H9 (cell line): Measurements from ENCODE around the gene MAP3K12. TPM values are rescaled to one million over a fixed set of nuclear protein-coding genes. Genes with fewer than 3 reads are reported as not detected.

ENCODE experiments used
- DNase-seq: peaks from one replicate; pipeline ENCODE4 v3.0.0-alpha.2; 2017
- H2AFZ ChIP-seq: one replicate; pipeline ENCODE4 v1.6.1; 2013; ENCODE audit warnings: mild to moderate bottlenecking, low read length, control low read depth, moderate library complexity
- H2AK5ac ChIP-seq: 2 replicates; pipeline ENCODE4 v1.6.1; 2013; ENCODE audit warnings: low read length, control low read depth, mixed read lengths; ENCODE audit not compliant: insufficient read length
- H2BK120ac ChIP-seq: one replicate; pipeline ENCODE4 v1.6.1; 2013; ENCODE audit warnings: low read depth, mild to moderate bottlenecking, low read length, control low read depth, inconsistent platforms; ENCODE audit not compliant: poor library complexity, severe bottlenecking
- H2BK12ac ChIP-seq: 2 replicates; pipeline ENCODE4 v1.6.1; 2013; ENCODE audit warnings: low read length, control low read depth, mixed read lengths, low read depth; ENCODE audit not compliant: insufficient read length
- H2BK15ac ChIP-seq: 2 replicates; pipeline ENCODE4 v1.6.1; 2013; ENCODE audit warnings: low read depth, low read length, control low read depth
- H2BK20ac ChIP-seq: one replicate; pipeline ENCODE4 v1.6.1; 2013; ENCODE audit warnings: low read depth, mild to moderate bottlenecking, low read length, control low read depth, inconsistent platforms; ENCODE audit not compliant: poor library complexity, severe bottlenecking
- H2BK5ac ChIP-seq: 2 replicates; pipeline ENCODE4 v1.6.1; 2013; ENCODE audit warnings: low read length, control low read depth, mixed read lengths; ENCODE audit not compliant: insufficient read length
- H3K14ac ChIP-seq: 2 replicates; pipeline ENCODE4 v1.6.1; 2013; ENCODE audit warnings: low read length, control low read depth; ENCODE audit not compliant: insufficient read depth
- H3K18ac ChIP-seq: 2 replicates; pipeline ENCODE4 v1.6.1; 2013; ENCODE audit warnings: low read depth, mild to moderate bottlenecking, mixed read lengths, low read length, control low read depth; ENCODE audit not compliant: insufficient read length
- H3K23ac ChIP-seq: 2 replicates; pipeline ENCODE4 v1.6.1; 2013; ENCODE audit warnings: low read length, control low read depth, mixed read lengths, low read depth; ENCODE audit not compliant: insufficient read length
- H3K23me2 ChIP-seq: 2 replicates; pipeline ENCODE4 v1.6.1; 2013; ENCODE audit warnings: low read depth, mild to moderate bottlenecking, mixed read lengths, low read length, control low read depth; ENCODE audit not compliant: insufficient read length, poor library complexity, severe bottlenecking
- H3K27ac ChIP-seq: 2 replicates; pipeline ENCODE4 v1.5.1; 2013; ENCODE audit warnings: low read length, control low read depth, mixed read lengths, low read depth; ENCODE audit not compliant: insufficient read length
- H3K27me3 ChIP-seq: 2 replicates; pipeline ENCODE4 v1.6.1; 2013; ENCODE audit warnings: low read length, control low read depth, inconsistent platforms; ENCODE audit not compliant: insufficient read depth
- H3K4ac ChIP-seq: 2 replicates; pipeline ENCODE4 v1.6.1; 2013; ENCODE audit warnings: low read depth, mild to moderate bottlenecking, control low read depth, inconsistent platforms, low read length, moderate library complexity
- H3K4me1 ChIP-seq: 2 replicates; pipeline ENCODE4 v1.6.1; 2013; ENCODE audit warnings: low read length, control low read depth, inconsistent platforms; ENCODE audit not compliant: insufficient read depth
- H3K4me2 ChIP-seq: 2 replicates; pipeline ENCODE4 v1.6.1; 2013; ENCODE audit warnings: low read length, control low read depth, mixed read lengths; ENCODE audit not compliant: insufficient read length, insufficient read depth
- H3K56ac ChIP-seq: 2 replicates; pipeline ENCODE4 v1.6.1; 2013; ENCODE audit warnings: low read depth, mild to moderate bottlenecking, mixed read lengths, low read length, control low read depth; ENCODE audit not compliant: insufficient read length
- H3K79me1 ChIP-seq: 2 replicates; pipeline ENCODE4 v1.6.1; 2013; ENCODE audit warnings: low read depth, mild to moderate bottlenecking, moderate library complexity, low read length, control low read depth, inconsistent platforms; ENCODE audit not compliant: insufficient read depth, poor library complexity, severe bottlenecking
- H3K79me2 ChIP-seq: 2 replicates; pipeline ENCODE4 v1.6.1; 2013; ENCODE audit warnings: low read length, control low read depth, inconsistent platforms; ENCODE audit not compliant: insufficient read depth
- H3K9ac ChIP-seq: 2 replicates; pipeline ENCODE4 v1.6.1; 2013; ENCODE audit warnings: low read length, control low read depth, mixed read lengths; ENCODE audit not compliant: insufficient read length; ENCODE audit errors: extremely low read depth
- H3K9me3 ChIP-seq: one replicate; pipeline ENCODE4 v1.6.1; 2013; ENCODE audit warnings: low read depth, low read length, inconsistent platforms; ENCODE audit not compliant: control insufficient read depth
- H3T11ph ChIP-seq: one replicate; pipeline ENCODE4 v1.6.1; 2013; ENCODE audit warnings: mild to moderate bottlenecking, low read length, control low read depth, inconsistent platforms
- H4K20me1 ChIP-seq: one replicate; pipeline ENCODE4 v1.6.1; 2013; ENCODE audit not compliant: control insufficient read depth, insufficient read length, insufficient read depth
- H4K5ac ChIP-seq: 2 replicates; pipeline ENCODE4 v1.6.1; 2013; ENCODE audit warnings: low read depth, mild to moderate bottlenecking, mixed read lengths, low read length, control low read depth; ENCODE audit not compliant: insufficient read length
- H4K8ac ChIP-seq: replicated peaks from 2 replicates; pipeline ENCODE4 v1.6.1; 2013; ENCODE audit warnings: low read length, control low read depth, mixed read lengths, low read depth; ENCODE audit not compliant: insufficient read length
- H4K91ac ChIP-seq: 2 replicates; pipeline ENCODE4 v1.6.1; 2013; ENCODE audit warnings: low read depth, mild to moderate bottlenecking, moderate library complexity, mixed read lengths, low read length, control low read depth; ENCODE audit not compliant: insufficient read length
- H3K27ac Mint-ChIP-seq, 3 experiments: 2 replicates in 2 of 3; 3 replicates in 1 of 3; pipeline ENCODE4 v1.8.0; 2020 to 2021; ENCODE audit warnings: mixed read lengths in 3 of 3, mild to moderate bottlenecking in 1 of 3, moderate library complexity in 1 of 3
- H3K27me3 Mint-ChIP-seq: 2 replicates; pipeline ENCODE4 v1.8.0; 2021; ENCODE audit warnings: low read depth, mild to moderate bottlenecking, moderate library complexity, mixed read lengths
- H3K36me3 Mint-ChIP-seq, 3 experiments: 2 replicates in 2 of 3; 3 replicates in 1 of 3; pipeline ENCODE4 v1.8.0; 2020 to 2021; ENCODE audit warnings: low read depth in 3 of 3, mixed read lengths in 3 of 3; ENCODE audit not compliant: insufficient read depth in 1 of 3
- H3K4me1 Mint-ChIP-seq, 2 experiments: 2 replicates each; pipeline ENCODE4 v1.8.0; 2020; ENCODE audit warnings: mixed read lengths in 2 of 2
- H3K4me3 Mint-ChIP-seq, 2 experiments: 2 replicates in 1 of 2; 3 replicates in 1 of 2; pipeline ENCODE4 v1.8.0; 2020 to 2021; ENCODE audit warnings: mild to moderate bottlenecking in 2 of 2, mixed read lengths in 2 of 2, moderate library complexity in 1 of 2
- H3K9me3 Mint-ChIP-seq, 2 experiments: 2 replicates in 1 of 2; 3 replicates in 1 of 2; pipeline ENCODE4 v1.8.0; 2020; ENCODE audit warnings: mild to moderate bottlenecking in 2 of 2, mixed read lengths in 2 of 2, moderate library complexity in 1 of 2
- WGBS: extraction: QIAGEN DNeasy Blood & Tissue Kit; methylation state at CpG from one replicate; pipeline ENCODE4 v1.1.7; 2013; ENCODE audit warnings: missing lambda C conversion rate, low lambda C conversion rate, mixed read lengths; ENCODE audit not compliant: insufficient read length; ENCODE audit errors: extremely low coverage; 5-methylcytosine and 5-hydroxymethylcytosine counted together
- total RNA-seq: library from RNA; stranded (reverse); gene quantifications from 2 replicates; pipeline ENCODE4 v1.2.1, GENCODE V29; 2021
- TF ChIP-seq, protein P1 (sequence below): fragments of 200-600 bp; sonication (generic); conservative IDR thresholded peaks from 3 replicates; pipeline ENCODE4 v1.8.0; 2021; ENCODE audit warnings: antibody characterized with exemption, mild to moderate bottlenecking

The MAP3K12 gene
- total RNA-seq, 1 experiment from 2014 or later = 22.3 TPM

- DNase-seq = peak; percentile 90
- no peak overlapping the region for H3K27ac ChIP-seq
Measured at GRCh38 chr12:53495903-53496751, 3.1 kb downstream of the MAP3K12 start.

More at GRCh38 chr12:53495903-53496751, 3.1 kb downstream of the MAP3K12 start:
- Histone ChIP-seq H3K79me1 (peaks cover 2% of the 10 kb centered on the region), H3K23me2 (peaks cover 27% of the 10 kb centered on the region), H2AFZ (no peak overlapping the region), H3K79me2 (no peaks in the 10 kb centered on the region), H2BK5ac (no peak overlapping the region), H3K56ac (no peak overlapping the region), H2AK5ac (no peak overlapping the region), H3K23ac (no peak overlapping the region), H3K14ac (no peak overlapping the region), H3K4me2 (no peak overlapping the region), H4K5ac (no peak overlapping the region), H4K20me1 (no peaks in the 10 kb centered on the region), H2BK120ac (no peak overlapping the region), H3K18ac (no peak overlapping the region), H3T11ph (no peak overlapping the region), H4K91ac (no peak overlapping the region), H3K9me3 (no peaks in the 10 kb centered on the region), H2BK15ac (no peak overlapping the region), H2BK20ac (no peak overlapping the region), H3K9ac (no peak overlapping the region), H3K27me3 (no peaks in the 10 kb centered on the region), H3K4ac (no peak overlapping the region), H3K4me1 (peaks cover 6% of the 10 kb centered on the region; the same call in 1 of the 2 replicates), H2BK12ac (no peak overlapping the region), H4K8ac (no peak overlapping the region)
- H3K9me3 Mint-ChIP-seq = no peaks in the 10 kb centered on the region
- WGBS = no CpG with 5 or more reads among the region's 5 CpGs
- H3K36me3 Mint-ChIP-seq = peaks cover 0 to 11% (median 1%) of the 10 kb centered on the region in 3 experiments; a peak in 1 of 7 replicates
- peak overlapping the region in 2 of 3 experiments; percentile 92 to 94; a peak in 5 of 7 replicates for H3K27ac Mint-ChIP-seq
- no peaks in the 10 kb centered on the region; the same call in 1 of the 2 replicates for H3K27me3 Mint-ChIP-seq
- TF ChIP-seq, protein P1, sequence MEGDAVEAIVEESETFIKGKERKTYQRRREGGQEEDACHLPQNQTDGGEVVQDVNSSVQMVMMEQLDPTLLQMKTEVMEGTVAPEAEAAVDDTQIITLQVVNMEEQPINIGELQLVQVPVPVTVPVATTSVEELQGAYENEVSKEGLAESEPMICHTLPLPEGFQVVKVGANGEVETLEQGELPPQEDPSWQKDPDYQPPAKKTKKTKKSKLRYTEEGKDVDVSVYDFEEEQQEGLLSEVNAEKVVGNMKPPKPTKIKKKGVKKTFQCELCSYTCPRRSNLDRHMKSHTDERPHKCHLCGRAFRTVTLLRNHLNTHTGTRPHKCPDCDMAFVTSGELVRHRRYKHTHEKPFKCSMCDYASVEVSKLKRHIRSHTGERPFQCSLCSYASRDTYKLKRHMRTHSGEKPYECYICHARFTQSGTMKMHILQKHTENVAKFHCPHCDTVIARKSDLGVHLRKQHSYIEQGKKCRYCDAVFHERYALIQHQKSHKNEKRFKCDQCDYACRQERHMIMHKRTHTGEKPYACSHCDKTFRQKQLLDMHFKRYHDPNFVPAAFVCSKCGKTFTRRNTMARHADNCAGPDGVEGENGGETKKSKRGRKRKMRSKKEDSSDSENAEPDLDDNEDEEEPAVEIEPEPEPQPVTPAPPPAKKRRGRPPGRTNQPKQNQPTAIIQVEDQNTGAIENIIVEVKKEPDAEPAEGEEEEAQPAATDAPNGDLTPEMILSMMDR = no peak
- peaks cover 59 to 64% of the 10 kb centered on the region in 2 experiments for H3K4me1 Mint-ChIP-seq
- peak overlapping the region; percentile 14 to 58; a peak in 2 of 5 replicates for H3K4me3 Mint-ChIP-seq
